SK-N-MC (cell line): ENCODE results near the gene SUPT6H.

Experiments
- EZH2 ChIP-seq: fragments of 200-600 bp; sonication (generic); IDR thresholded peaks from one replicate; pipeline ENCODE4 v1.6.1; 2017; ENCODE audit warnings: antibody characterized with exemption
- FOXP2 ChIP-seq: optimal IDR thresholded peaks from 2 replicates; pipeline ENCODE3; 2011; ENCODE audit warnings: mild to moderate bottlenecking, moderate library complexity; ENCODE audit not compliant: insufficient read depth; ENCODE audit errors: extremely low read length, control extremely low read depth
- POLR2AphosphoS5 ChIP-seq: IDR thresholded peaks from 2 replicates; pipeline ENCODE4 v1.6.1; 2012; ENCODE audit warnings: mild to moderate bottlenecking, low read depth, low read length, borderline replicate concordance

GRCh38 chr17:28643983-28644786, 17.8 kb upstream of the SUPT6H start:
- TF ChIP-seq POLR2AphosphoS5 (no peak), EZH2 (no peak), FOXP2 (no peak)
